PC-9 (cell line): ENCODE measurements around the gene NPHP4.

Source experiments
- EZH2 ChIP-seq: fragments of 200-600 bp; sonication (generic); IDR thresholded peaks from 2 replicates; pipeline ENCODE4 v1.8.0; 2017; ENCODE audit warnings: antibody characterized with exemption, low read depth
- TF ChIP-seq, protein P1 (sequence below): fragments of 200-600 bp; sonication (generic); conservative IDR thresholded peaks from 2 replicates; pipeline ENCODE4 v1.6.1; 2017; ENCODE audit warnings: mixed run types, antibody characterized with exemption, mild to moderate bottlenecking, moderate library complexity

GRCh38 chr1:5918275-5918649, 74.0 kb downstream of the NPHP4 start:
- TF ChIP-seq, protein P1, sequence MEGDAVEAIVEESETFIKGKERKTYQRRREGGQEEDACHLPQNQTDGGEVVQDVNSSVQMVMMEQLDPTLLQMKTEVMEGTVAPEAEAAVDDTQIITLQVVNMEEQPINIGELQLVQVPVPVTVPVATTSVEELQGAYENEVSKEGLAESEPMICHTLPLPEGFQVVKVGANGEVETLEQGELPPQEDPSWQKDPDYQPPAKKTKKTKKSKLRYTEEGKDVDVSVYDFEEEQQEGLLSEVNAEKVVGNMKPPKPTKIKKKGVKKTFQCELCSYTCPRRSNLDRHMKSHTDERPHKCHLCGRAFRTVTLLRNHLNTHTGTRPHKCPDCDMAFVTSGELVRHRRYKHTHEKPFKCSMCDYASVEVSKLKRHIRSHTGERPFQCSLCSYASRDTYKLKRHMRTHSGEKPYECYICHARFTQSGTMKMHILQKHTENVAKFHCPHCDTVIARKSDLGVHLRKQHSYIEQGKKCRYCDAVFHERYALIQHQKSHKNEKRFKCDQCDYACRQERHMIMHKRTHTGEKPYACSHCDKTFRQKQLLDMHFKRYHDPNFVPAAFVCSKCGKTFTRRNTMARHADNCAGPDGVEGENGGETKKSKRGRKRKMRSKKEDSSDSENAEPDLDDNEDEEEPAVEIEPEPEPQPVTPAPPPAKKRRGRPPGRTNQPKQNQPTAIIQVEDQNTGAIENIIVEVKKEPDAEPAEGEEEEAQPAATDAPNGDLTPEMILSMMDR: no peak
- no peak for TF ChIP-seq EZH2
